Endothelial cell of umbilical vein (primary cell): ENCODE results near the gene DCUN1D1. TPM values are rescaled to one million over a fixed set of nuclear protein-coding genes. Genes with fewer than 3 reads are reported as not detected.

Experiments used
- BruUV-seq: library from RNA; stranded (reverse); fragments of 400-500 nt; replicated peaks from 2 replicates; lab custom pipeline; 2021; lab: Mats Ljungman, UMichigan
- CTCF ChIA-PET: fragments of 300-600, 350-600 bp; sonication (Branson Sonifier 250); formaldehyde crosslinking; loops from one replicate; lab custom pipeline; 2021; ENCODE audit warnings: antibody characterized with exemption, inconsistent platforms; lab: Charles Lee
- POLR2A ChIA-PET: fragments of 300-600, 350-600 bp; sonication (Branson Sonifier 250); formaldehyde crosslinking; loops from one replicate; lab custom pipeline; 2021; ENCODE audit warnings: antibody characterized with exemption, inconsistent platforms; lab: Charles Lee
- DNase-seq: peaks from one replicate; pipeline ENCODE4 v3.0.0-alpha.2; 2011; ENCODE audit warnings: low read depth, low spot score
- FAIRE-seq: peaks from 2 replicates; lab custom pipeline; 2011; peaks lifted over from hg19 to GRCh38; lab: Jason Lieb, UNC
- H2AFZ ChIP-seq: 2 replicates; pipeline ENCODE4 v1.6.0; 2012; ENCODE audit warnings: low read depth, low read length, control low read depth, inconsistent platforms
- H3K27ac ChIP-seq: 2 replicates; pipeline ENCODE4 v1.5.1; 2011; ENCODE audit warnings: low read depth, mild to moderate bottlenecking, control low read depth, low read length, moderate library complexity; ENCODE audit not compliant: insufficient read depth
- H3K27me3 ChIP-seq, 2 experiments: 2 replicates each; pipeline versions ENCODE4 v1.6.0 to v1.6.1; 2011; ENCODE audit warnings: low read length in 2 of 2, mixed read lengths in 1 of 2; ENCODE audit not compliant: control insufficient read depth in 2 of 2, insufficient read depth in 2 of 2
- H3K36me3 ChIP-seq, 2 experiments: 2 replicates in 1 of 2; 3 replicates in 1 of 2; pipeline ENCODE4 v1.5.1; 2011; ENCODE audit warnings: low read length in 2 of 2, mild to moderate bottlenecking in 1 of 2, moderate library complexity in 1 of 2; ENCODE audit not compliant: control insufficient read depth in 2 of 2, insufficient read depth in 2 of 2; ENCODE audit errors: extremely low read depth in 1 of 2
- H3K4me1 ChIP-seq: 3 replicates; pipeline ENCODE4 v1.5.1; 2011; ENCODE audit warnings: mild to moderate bottlenecking, low read length; ENCODE audit not compliant: control insufficient read depth, insufficient read depth; ENCODE audit errors: extremely low read depth
- H3K4me2 ChIP-seq: 2 replicates; pipeline ENCODE4 v1.6.1; 2011; ENCODE audit warnings: low read length, control low read depth, mixed read lengths; ENCODE audit not compliant: insufficient read depth
- H3K4me3 ChIP-seq, 3 experiments: fragments of 200-600 bp in 1 of 3; sonication (generic), shearing (Covaris generic) in 1 of 3; replicated peaks in 1 of 3; 2 replicates each; pipeline ENCODE4 v1.5.1; 2011 to 2016; ENCODE audit warnings: control low read depth in 3 of 3, low read length in 3 of 3, mild to moderate bottlenecking in 2 of 3, inconsistent platforms in 1 of 3, low read depth in 1 of 3, moderate library complexity in 1 of 3; ENCODE audit not compliant: insufficient read depth in 1 of 3
- H3K79me2 ChIP-seq: 2 replicates; pipeline ENCODE4 v1.6.0; 2012; ENCODE audit warnings: low read length, inconsistent platforms; ENCODE audit not compliant: control insufficient read depth, insufficient read depth
- H3K9ac ChIP-seq: replicated peaks from 2 replicates; pipeline ENCODE3; 2011; ENCODE audit warnings: low read length, control low read depth; ENCODE audit not compliant: insufficient read depth; ENCODE audit errors: extremely low read depth
- H3K9me1 ChIP-seq: replicated peaks from 3 replicates; pipeline ENCODE4 v1.6.0; 2011; ENCODE audit warnings: mild to moderate bottlenecking, low read length; ENCODE audit not compliant: control insufficient read depth, insufficient read depth; ENCODE audit errors: extremely low read depth
- H3K9me3 ChIP-seq: replicated peaks from 2 replicates; pipeline ENCODE4 v1.5.1; 2012; ENCODE audit warnings: low read length, inconsistent platforms; ENCODE audit not compliant: control insufficient read depth, insufficient read depth
- H4K20me1 ChIP-seq: replicated peaks from 2 replicates; pipeline ENCODE3; 2011; ENCODE audit warnings: mild to moderate bottlenecking, low read length; ENCODE audit not compliant: control insufficient read depth, insufficient read depth; ENCODE audit errors: extremely low read depth
- EZH2 ChIP-seq: IDR thresholded peaks from 2 replicates; pipeline ENCODE4 v1.6.1; 2012; ENCODE audit warnings: borderline replicate concordance, low read depth, mild to moderate bottlenecking, moderate library complexity, low read length, inconsistent platforms; ENCODE audit not compliant: severe bottlenecking
- JUN ChIP-seq: IDR thresholded peaks from 2 replicates; pipeline ENCODE4 v1.6.1; 2011; ENCODE audit warnings: borderline replicate concordance, low read depth; ENCODE audit not compliant: insufficient read length, insufficient read depth
- MAX ChIP-seq: IDR thresholded peaks from 2 replicates; pipeline ENCODE4 v1.6.1; 2011; ENCODE audit not compliant: insufficient read depth, insufficient read length
- MYC ChIP-seq: IDR thresholded peaks from one replicate; pipeline ENCODE4 v1.6.1; 2011; ENCODE audit warnings: mild to moderate bottlenecking, low read depth, low read length
- POLR2A ChIP-seq: IDR thresholded peaks from 2 replicates; pipeline ENCODE4 v1.6.1; 2012; ENCODE audit warnings: low read depth, mild to moderate bottlenecking, control low read depth, low read length
- POLR2AphosphoS5 ChIP-seq: IDR thresholded peaks from 2 replicates; pipeline ENCODE4 v1.6.1; 2012; ENCODE audit warnings: low read depth, mild to moderate bottlenecking, control low read depth, low read length, moderate library complexity; ENCODE audit not compliant: insufficient read depth
- dilution Hi-C: fragments of 300-500 bp; cut with MboI; formaldehyde crosslinking; loops from one replicate; pipeline ENCODE4 v1.15.0; 2019; ENCODE audit warnings: low sequenced_read_pairs; ENCODE audit not compliant: extremely low pct_ligation_motif_present
- intact Hi-C: fragments of 100-400 bp; cut with micrococcal nuclease; formaldehyde crosslinking; loops from one replicate; pipeline ENCODE4 v1.10.0; 2022
- polyA plus RNA-seq, 4 experiments: library from polyadenylated mRNA; depleted of rRNA in 3 of 4; stranded (reverse) in 3 of 4; unstranded in 1 of 4; fragments of >200 nt; gene quantifications; 2 replicates each; pipeline versions ENCODE4 v1.2.1 to v1.2.3, GENCODE V29; 2011 to 2012; ENCODE audit warnings: missing spikeins in 1 of 4
- total RNA-seq: library from RNA; stranded (reverse); gene quantifications from 2 replicates; pipeline ENCODE4 v1.2.3, GENCODE V29; 2021

Gene DCUN1D1
- total and polyA plus RNA-seq, 2 donors (not counting 3 experiments of a cell fraction or from before 2014, with no cell fraction given), result 4.9 to 41.3 TPM

GRCh38 chr3:182989566-182989965, 9.2 kb upstream of the DCUN1D1 start:
- DNase-seq (no peak), FAIRE-seq (no peak)
- H3K9ac ChIP-seq, result no peak overlapping the region
- ChIA-PET CTCF (no interaction called here), POLR2A (no interaction called here)
- TF ChIP-seq MAX (no peak), POLR2A (no peak), EZH2 (no peak), POLR2AphosphoS5 (no peak)
- no peaks in the 10 kb centered on the region for H3K9me3 ChIP-seq
- intact Hi-C loops, result no loop called here
- no peak overlapping the region for H3K4me2 ChIP-seq
- no peaks in the 10 kb centered on the region for H4K20me1 ChIP-seq
- H2AFZ ChIP-seq, result no peak overlapping the region
- H3K4me1 ChIP-seq, result no peaks in the 10 kb centered on the region
- H3K9me1 ChIP-seq, result no peaks in the 10 kb centered on the region
- no peak overlapping the region for H3K27ac ChIP-seq
- no peaks in the 10 kb centered on the region for H3K79me2 ChIP-seq
- peaks cover 0 to 2% of the 10 kb centered on the region in 2 experiments for H3K27me3 ChIP-seq
- H3K36me3 ChIP-seq, result no peaks in the 10 kb centered on the region
- no TSS peak for BruUV-seq
- no peak overlapping the region for H3K4me3 ChIP-seq
- dilution Hi-C loops, result no loop called here

GRCh38 chr3:182986021-182986420, 5.7 kb upstream of the DCUN1D1 start:
- Histone ChIP-seq H4K20me1 (no peaks in the 10 kb centered on the region), H3K4me3 (no peak overlapping the region), H3K9me3 (no peaks in the 10 kb centered on the region), H3K27me3 (peaks cover 0 to 2% of the 10 kb centered on the region in 2 experiments), H3K27ac (no peak overlapping the region), H3K79me2 (no peaks in the 10 kb centered on the region), H3K36me3 (no peaks in the 10 kb centered on the region), H3K4me2 (no peak overlapping the region), H3K4me1 (peaks cover 2% of the 10 kb centered on the region), H2AFZ (no peak overlapping the region), H3K9ac (no peak overlapping the region), H3K9me1 (no peaks in the 10 kb centered on the region)
- no TSS peak for BruUV-seq
- dilution Hi-C loops (no loop called here), intact Hi-C loops (no loop called here)
- CTCF ChIA-PET, result no interaction called here
- POLR2A ChIA-PET, result no interaction called here
- FAIRE-seq (no peak), DNase-seq (no peak)
- no peak for TF ChIP-seq JUN
- TF ChIP-seq MYC, result no peak
